Activated T-cell treated with anti-CD3 and anti-CD28 coated beads, Interleukin-2, amount 50 U/mL, for 48 hours (primary cell): ENCODE data around the gene CDS2.
A peak's percentile ranks its signal among the peaks of the same experiment; 100 is the strongest.

ENCODE experiments used
- DNase-seq, 2 experiments: peaks; one replicate each; pipeline ENCODE4 v3.0.0-alpha.2; 2020

The CDS2 gene

GRCh38 chr20:5182615-5183254 lies 55.9 kb downstream of the CDS2 start:
- DNase-seq: no peak

DNA sequence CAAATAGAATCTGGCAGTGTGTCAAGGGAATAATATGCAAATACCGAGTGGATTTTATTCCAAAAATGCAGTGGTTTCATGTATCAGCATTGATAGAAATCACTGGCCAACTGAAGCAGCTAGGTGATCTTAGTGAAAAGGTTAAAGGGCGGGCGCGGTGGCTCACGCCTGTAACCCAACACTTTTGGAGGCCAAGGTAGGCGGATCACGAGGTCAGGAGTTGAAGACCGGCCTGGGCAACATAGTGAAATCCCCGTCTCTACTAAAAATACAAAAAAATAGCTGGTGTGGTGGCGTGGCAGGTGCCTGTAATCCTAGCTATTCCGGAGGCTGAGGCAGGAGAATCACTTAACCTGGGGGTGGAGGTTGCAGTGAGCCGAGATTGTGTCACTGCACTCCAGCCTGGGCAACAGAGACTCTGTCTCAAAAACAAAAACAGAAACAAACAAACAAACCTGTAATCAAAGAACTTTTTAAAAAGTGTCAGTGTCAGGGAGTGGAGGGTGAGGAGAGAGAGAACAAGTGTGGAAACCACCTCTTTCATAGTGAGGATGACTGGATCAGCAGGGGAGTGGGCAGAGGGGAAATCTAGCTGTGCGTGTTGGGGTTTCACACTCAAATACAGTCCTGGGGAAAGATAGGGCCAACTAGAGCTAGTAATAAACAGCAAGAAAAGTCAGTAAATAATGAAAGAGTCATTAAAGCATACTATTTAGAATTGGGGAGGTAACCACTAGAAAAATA lies 57.1 kb downstream of the CDS2 start:
- DNase-seq: no peak

- no peak for DNase-seq
Observed at GRCh38 chr20:5184684-5185083, 57.9 kb downstream of the CDS2 start.

- DNase-seq: no peak
Observed at GRCh38 chr20:5187122-5187521, 60.3 kb downstream of the CDS2 start.

GRCh38 chr20:5188736-5189135 lies 61.9 kb downstream of the CDS2 start:
- no peak for DNase-seq

DNA sequence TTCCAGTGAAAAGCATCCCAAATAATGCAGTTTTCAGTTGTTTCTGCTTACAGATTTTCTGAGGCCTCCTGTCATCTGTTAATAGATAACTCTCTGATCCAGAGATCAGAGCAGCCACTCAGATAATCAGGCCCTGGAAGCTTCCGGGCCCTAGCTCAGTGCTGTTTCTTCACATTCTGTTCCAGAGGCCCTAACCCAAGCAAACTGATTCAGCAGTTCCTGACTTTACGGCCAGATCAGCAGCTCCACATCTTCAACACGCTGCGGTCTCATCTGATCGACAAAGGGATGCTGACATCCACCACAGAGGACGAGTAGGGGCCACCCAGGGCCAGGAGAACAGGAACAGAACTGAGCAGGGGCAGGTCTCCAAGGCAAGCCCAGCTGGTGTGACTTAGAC lies 63.1 kb downstream of the CDS2 start:
- no peak for DNase-seq

DNA sequence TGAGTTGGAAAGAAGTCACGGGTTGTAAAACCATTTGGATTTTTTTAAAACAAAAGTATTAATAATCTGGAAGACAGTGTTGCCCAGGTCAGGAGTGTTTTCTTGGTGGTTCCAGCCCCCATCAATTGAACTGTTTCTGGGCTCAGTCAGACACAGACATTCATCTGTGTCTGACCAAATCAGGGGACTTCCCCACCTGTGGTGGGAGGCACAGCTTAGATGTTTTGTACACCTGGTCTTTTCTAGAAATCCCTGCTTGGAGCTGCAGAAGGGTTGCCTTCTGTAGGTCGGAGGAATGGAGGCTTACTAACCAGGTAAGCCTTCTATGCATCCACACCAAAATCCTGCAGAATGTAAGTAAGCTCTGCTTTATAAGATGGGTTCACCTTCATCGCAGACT lies 63.6 kb downstream of the CDS2 start:
- no peak for DNase-seq

- peak; percentile 24 to 35 for DNase-seq
Observed at GRCh38 chr20:5191829-5192569, 65.2 kb downstream of the CDS2 start.

DNA sequence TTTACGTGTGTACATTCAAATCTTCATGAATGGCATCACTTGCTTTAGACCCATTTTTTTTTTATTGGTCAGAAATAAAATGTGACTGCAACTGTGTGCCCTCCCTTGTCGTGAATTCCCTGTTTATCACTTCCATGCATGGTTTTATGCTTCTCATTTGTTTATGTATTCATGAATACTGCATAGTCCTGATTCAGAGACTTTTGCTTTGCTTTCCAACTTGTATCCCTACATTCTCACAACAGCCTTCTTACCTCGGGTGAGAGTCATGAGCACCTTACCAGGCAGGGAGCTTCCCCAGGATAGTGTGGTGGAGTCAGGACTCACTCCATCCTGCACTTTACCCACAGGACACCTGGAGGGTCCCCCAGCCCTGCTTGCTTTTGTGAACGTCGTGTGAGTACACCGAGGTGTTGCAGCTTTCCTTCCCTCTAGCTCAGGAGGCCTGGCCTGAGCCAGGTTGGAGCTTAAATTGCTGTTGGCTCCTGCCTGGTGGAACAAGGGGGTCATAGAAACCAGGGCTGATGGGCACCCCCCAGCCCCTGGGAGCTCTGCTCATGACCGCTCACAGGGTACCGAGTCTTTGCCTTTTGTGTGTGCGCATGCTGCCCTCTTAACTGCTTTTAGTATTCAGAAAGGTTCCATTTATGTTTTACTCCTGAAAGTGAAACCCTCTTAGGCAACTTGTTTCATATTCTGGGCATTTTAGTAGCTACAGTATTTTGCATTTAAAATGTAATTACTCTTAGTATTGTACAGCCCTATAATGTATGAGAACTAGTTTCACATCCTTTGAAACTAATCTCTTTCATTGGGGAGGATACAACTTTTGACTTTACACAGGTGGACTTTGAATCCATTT lies 66.0 kb downstream of the CDS2 start:
- DNase-seq: no peak

- no peak for DNase-seq
Observed at GRCh38 chr20:5195655-5196054, 68.8 kb downstream of the CDS2 start.

DNA sequence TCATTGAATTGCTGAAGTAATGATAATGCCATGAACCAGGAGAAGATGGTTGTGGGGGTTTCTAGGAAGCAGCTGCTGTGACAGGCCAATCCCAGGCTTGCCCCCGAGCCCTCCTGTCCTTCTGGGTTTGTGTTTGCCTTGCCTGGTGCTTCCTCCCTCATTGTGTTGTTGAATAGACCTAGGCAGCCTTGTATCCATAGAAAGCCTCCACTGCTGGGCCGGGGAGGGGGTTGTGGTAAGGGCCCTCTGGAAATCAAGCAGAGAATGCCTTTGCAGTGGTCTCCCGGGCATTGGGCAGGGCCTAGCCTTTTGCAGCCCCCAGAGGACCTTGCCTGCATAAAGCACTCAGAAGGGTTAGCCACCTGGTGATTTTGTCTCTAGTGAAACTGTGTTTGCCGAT lies 69.3 kb downstream of the CDS2 start:
- DNase-seq: no peak

DNA sequence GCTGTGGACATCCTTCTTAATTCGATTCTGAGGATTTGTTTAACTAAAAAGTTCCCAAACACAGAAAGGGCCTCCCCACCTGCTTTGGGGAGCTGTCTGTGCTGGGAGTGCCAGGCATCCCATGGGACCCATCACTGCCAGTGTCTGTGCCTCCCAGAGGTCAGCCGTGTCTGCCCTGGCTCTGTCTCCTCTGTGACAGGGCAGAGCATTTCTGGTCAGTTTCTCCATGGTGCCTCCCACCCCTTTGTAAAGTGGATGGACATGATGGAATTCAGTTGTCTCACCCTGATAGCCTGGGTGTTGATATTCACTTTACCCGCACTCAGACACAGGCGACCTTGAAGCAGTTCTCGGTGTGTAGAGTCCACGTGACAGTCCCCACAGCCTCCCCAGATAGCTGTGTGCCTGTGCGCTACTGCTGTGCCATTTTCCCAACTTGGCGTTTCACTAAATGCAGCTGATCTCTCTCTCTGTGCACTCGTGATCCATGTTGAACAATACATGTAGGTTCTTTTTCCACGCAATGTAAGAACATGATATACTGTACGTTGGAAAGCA lies 70.5 kb downstream of the CDS2 start:
- no peak for DNase-seq

GRCh38 chr20:5197847-5198650 lies 71.2 kb downstream of the CDS2 start:
- DNase-seq: no peak

GRCh38 chr20:5198651-5198924 lies 71.8 kb downstream of the CDS2 start:
- no peak for DNase-seq

- DNase-seq: no peak
Observed at GRCh38 chr20:5203380-5203779, 76.6 kb downstream of the CDS2 start.

GRCh38 chr20:5205348-5206210 lies 78.8 kb downstream of the CDS2 start:
- peak; percentile 75 to 78 for DNase-seq

DNA sequence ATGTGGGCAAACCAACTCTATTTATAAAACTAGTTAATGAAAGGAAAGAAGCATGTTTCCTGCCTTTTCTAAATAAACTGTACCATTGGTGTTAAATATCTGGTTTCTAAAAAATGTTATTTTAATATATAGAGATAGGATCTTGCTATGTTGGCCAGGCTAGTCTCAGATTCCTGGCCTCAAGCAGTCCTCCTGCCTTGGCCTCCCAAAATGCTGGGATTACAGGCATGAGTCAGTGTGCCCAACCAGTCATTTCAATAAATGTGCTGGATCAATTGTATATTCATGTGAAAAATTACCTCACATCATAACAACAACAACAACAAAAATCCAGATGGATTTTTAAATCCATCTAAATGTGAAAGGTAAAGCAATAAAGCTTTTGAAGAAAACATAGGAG lies 80.3 kb downstream of the CDS2 start:
- DNase-seq: no peak

GRCh38 chr20:5211803-5212714 lies 85.3 kb downstream of the CDS2 start:
- DNase-seq: no peak

DNA sequence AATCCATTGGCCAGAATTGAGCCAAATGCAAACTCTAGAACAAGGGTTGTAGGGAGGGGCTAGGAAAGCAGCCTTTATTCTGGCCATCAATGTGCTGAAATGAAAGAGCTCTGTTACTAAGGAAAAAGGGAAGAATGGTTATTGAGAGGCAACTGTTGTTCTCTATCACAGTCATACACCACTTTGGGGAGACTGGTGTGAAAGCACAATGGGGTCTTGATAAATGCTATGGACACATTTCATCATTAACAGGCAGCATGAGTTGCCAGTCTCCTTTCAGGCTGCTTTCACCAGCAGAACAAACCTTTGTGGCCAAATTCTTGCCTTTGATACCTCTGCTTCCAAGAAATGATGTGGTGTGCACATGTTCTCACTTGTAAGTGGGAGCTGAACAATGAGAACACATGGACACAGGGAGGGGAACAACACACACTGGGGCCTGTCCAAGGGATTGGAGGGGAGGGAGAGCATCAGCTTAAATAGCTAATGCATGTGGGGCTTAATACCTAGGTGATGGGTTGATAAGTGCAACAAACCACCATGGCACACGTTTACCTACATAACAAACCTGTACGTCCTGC lies 86.2 kb downstream of the CDS2 start:
- peak in 1 of 2 experiments; percentile 3 for DNase-seq

DNA sequence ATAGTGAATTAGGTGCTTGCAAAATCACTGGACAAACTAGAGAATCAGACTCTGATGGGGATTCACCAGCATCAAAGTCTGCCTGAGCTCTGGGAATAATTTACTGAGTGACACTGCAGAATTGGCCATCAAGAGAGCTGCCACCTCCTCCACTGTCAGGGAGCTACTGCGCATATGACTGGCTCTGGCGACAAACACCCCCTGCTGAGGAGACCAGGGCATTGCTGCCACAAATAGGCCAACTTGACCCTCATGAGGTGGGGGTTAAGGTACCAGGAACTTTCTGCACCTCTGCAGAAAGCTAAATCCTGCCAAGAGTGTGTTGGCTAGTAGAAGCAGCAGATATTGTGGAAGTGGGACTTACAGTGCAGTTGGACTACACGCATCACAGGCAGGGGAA lies 88.0 kb downstream of the CDS2 start:
- DNase-seq: no peak
